ENCODE measurements around the gene CLMP.
"Not testable (repeated sequence)": the region's sequence is repeated elsewhere in the genome, so short reads cannot be mapped to it uniquely, and the experiment has no call there.

The CLMP gene

DNA sequence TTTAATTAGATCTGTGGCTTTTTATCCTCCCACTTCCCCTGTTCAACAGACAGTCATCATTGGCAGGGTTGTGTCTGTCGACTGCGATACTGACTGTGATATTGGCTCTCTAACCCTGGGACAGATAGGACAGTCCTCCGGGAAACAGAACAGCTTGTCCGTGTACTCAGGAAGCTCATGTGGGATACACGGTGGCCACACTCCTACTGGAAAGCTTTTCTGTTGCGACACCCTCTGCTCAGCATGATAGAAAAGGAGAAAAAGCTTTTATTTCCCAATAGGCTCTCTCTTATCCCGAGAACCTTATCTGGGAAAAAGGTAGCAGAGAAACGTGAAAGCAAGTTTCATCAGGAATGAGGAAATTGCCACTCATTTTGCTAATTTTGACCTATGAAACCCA, 72.7 kb downstream of the CLMP start:
- Histone ChIP-seq H3K27me3 (ENCODE audit: control insufficient read depth in 1 of 2, insufficient read depth in 2 of 2, low read length in 2 of 2) (no peaks in the 10 kb centered on the region), H3K9me3 (ENCODE audit: low read length) (no peaks in the 10 kb centered on the region), H3K9ac (ENCODE audit: low read length) (no peak overlapping the region), H3K4me3 (ENCODE audit: low read depth in 1 of 2, low read length in 2 of 2) (no peak overlapping the region), H3K27ac (ENCODE audit: low read depth, low read length) (no peak overlapping the region), H3K4me1 (ENCODE audit: insufficient read depth, low read length) (peaks cover 5% of the 10 kb centered on the region), H3K36me3 (ENCODE audit: insufficient read depth, low read length) (no peaks in the 10 kb centered on the region)

DNA sequence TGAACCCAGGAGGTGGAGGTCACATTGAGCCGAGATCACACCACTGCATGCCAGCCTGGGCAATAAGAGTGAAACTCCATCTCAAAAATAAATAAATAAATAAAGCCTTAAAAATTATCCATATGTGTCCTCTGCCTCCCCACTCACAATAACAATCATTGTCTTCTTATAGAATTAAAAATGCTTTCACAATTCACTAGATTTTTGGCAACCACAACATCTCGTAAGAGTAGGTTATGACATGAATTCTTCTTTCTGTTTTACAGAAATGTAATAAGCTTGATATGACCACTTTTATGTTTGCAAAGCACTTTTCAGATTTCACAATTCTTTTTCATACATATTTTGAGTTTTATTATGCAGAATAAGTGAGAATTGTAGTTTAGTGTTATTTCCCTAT, 78.6 kb downstream of the CLMP start:
- H3K36me3 ChIP-seq (ENCODE audit: insufficient read depth, low read length), result peaks cover 5% of the 10 kb centered on the region
- peaks cover 5% of the 10 kb centered on the region for H3K9me3 ChIP-seq (ENCODE audit: low read length)
- H3K27ac ChIP-seq (ENCODE audit: low read depth, low read length), result no peak overlapping the region
- H3K4me3 ChIP-seq (ENCODE audit: low read depth in 1 of 2, low read length in 2 of 2), result no peak overlapping the region
- H3K4me1 ChIP-seq (ENCODE audit: insufficient read depth, low read length), result peaks cover 18% of the 10 kb centered on the region
- no peaks in the 10 kb centered on the region for H3K27me3 ChIP-seq (ENCODE audit: control insufficient read depth in 1 of 2, insufficient read depth in 2 of 2, low read length in 2 of 2)
- no peak overlapping the region for H3K9ac ChIP-seq (ENCODE audit: low read length)

DNA sequence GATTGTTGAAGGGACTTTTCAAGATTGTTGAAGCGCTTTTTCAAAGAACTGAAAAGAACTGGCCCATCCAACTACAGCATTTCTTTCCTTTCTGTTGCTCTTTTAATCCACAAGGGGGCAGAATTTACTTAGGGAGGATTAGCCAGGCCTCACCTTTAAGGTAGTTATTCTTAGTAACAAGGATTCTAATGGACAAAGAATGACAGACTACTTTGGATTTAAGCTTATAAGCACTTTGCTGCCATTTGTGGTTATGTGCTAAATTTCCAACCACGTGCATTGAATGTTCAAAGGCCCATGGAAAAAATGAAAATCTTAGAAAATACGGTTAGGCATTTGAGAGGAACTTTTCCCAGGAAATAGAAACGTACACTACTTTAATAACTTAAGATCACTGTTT, 83.6 kb downstream of the CLMP start:
- no peak overlapping the region for H3K9ac ChIP-seq (ENCODE audit: low read length)
- H3K4me1 ChIP-seq (ENCODE audit: insufficient read depth, low read length), result peaks cover 28% of the 10 kb centered on the region
- peaks cover 5% of the 10 kb centered on the region for H3K36me3 ChIP-seq (ENCODE audit: insufficient read depth, low read length)
- H3K4me3 ChIP-seq (ENCODE audit: low read depth in 1 of 2, low read length in 2 of 2), result no peak overlapping the region
- H3K27ac ChIP-seq (ENCODE audit: low read depth, low read length), result no peak overlapping the region
- peaks cover 5% of the 10 kb centered on the region for H3K9me3 ChIP-seq (ENCODE audit: low read length)
- H3K27me3 ChIP-seq (ENCODE audit: control insufficient read depth in 1 of 2, insufficient read depth in 2 of 2, low read length in 2 of 2), result no peaks in the 10 kb centered on the region

DNA sequence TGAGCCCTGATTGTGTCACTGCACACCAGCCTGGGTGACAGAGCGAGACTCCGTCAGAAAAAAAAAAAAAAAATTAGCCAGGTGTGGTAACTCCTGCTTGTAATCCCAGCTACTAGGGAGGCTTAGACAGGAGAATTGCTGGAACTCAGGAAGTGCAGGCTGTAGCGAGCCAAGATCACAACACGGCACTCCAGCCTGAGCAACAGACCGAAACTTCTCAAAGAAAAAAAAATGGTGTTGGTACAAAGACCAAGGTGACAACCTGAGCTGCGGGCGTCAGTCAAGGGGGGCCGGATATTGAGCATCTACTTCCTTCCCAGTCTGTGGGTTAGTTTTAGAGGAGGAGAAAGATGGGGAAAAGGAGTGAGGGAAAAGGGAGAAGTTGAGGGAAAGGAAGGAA, 84.7 kb downstream of the CLMP start:
- Histone ChIP-seq H3K9ac (ENCODE audit: low read length) (no peak overlapping the region), H3K36me3 (ENCODE audit: insufficient read depth, low read length) (peaks cover 5% of the 10 kb centered on the region), H3K4me1 (ENCODE audit: insufficient read depth, low read length) (peaks cover 38% of the 10 kb centered on the region), H3K9me3 (ENCODE audit: low read length) (no peaks in the 10 kb centered on the region), H3K27ac (ENCODE audit: low read depth, low read length) (no peak overlapping the region), H3K27me3 (ENCODE audit: control insufficient read depth in 1 of 2, insufficient read depth in 2 of 2, low read length in 2 of 2) (no peaks in the 10 kb centered on the region), H3K4me3 (ENCODE audit: low read depth in 1 of 2, low read length in 2 of 2) (no peak overlapping the region)

DNA sequence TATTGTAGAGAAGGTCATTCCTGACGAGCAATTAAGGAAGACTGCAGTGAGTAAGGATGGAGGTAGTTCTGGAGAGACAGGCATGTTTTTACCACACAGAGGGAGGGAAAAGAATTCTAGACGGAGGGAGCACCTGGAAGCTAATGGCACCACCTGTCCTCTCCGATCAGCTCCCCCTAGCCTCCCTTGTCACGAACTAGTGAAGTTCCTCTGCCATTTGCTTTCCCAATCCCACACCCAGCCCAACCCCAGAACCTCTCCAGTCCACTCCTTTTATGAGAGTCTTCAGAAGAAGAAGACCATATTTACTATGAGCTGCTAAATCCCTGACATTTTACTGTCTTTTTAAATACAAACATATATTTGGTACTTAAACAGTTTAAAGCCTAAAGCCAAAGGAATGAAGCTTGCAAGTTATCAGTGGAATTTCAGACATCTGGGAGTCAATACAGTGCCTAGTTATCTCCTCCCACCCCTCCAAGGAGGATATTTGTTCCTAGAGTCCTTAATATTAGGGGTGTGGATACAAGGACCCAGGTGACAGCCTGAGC, 87.0 kb downstream of the CLMP start:
- Histone ChIP-seq H3K9ac (ENCODE audit: low read length) (no peak overlapping the region), H3K9me3 (ENCODE audit: low read length) (no peaks in the 10 kb centered on the region), H3K36me3 (ENCODE audit: insufficient read depth, low read length) (peaks cover under 1% of the 10 kb centered on the region), H3K4me3 (ENCODE audit: low read depth in 1 of 2, low read length in 2 of 2) (no peak overlapping the region), H3K4me1 (ENCODE audit: insufficient read depth, low read length) (peaks cover 47% of the 10 kb centered on the region), H3K27me3 (ENCODE audit: control insufficient read depth in 1 of 2, insufficient read depth in 2 of 2, low read length in 2 of 2) (no peaks in the 10 kb centered on the region), H3K27ac (ENCODE audit: low read depth, low read length) (no peak overlapping the region)

DNA sequence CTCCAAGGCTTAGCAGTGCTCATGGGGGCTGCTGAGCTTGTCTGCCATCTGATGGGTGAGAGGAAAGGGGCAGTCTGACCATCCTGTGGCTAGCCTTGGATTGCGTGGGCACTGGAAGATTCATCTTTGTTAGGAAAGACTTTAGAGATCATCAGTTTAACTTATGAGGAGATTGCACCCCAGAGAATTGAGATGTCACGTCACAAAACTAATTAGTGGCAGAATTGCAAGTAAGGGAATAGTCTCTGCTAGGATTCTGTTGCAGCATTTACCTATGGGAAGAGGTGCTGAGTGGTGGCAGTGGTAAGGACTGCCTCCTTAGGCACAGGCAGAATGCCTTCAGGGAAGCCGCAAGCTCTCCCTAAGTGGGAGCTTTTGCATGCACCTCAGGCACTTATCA, 90.4 kb downstream of the CLMP start:
- H3K27ac ChIP-seq (ENCODE audit: low read depth, low read length), result peak overlapping the region; percentile 10
- H3K36me3 ChIP-seq (ENCODE audit: insufficient read depth, low read length), result no peaks in the 10 kb centered on the region
- H3K9ac ChIP-seq (ENCODE audit: low read length), result no peak overlapping the region
- peaks cover 65% of the 10 kb centered on the region for H3K4me1 ChIP-seq (ENCODE audit: insufficient read depth, low read length)
- no peaks in the 10 kb centered on the region for H3K9me3 ChIP-seq (ENCODE audit: low read length)
- H3K4me3 ChIP-seq (ENCODE audit: low read depth in 1 of 2, low read length in 2 of 2), result no peak overlapping the region
- H3K27me3 ChIP-seq (ENCODE audit: control insufficient read depth in 1 of 2, insufficient read depth in 2 of 2, low read length in 2 of 2), result no peaks in the 10 kb centered on the region

DNA sequence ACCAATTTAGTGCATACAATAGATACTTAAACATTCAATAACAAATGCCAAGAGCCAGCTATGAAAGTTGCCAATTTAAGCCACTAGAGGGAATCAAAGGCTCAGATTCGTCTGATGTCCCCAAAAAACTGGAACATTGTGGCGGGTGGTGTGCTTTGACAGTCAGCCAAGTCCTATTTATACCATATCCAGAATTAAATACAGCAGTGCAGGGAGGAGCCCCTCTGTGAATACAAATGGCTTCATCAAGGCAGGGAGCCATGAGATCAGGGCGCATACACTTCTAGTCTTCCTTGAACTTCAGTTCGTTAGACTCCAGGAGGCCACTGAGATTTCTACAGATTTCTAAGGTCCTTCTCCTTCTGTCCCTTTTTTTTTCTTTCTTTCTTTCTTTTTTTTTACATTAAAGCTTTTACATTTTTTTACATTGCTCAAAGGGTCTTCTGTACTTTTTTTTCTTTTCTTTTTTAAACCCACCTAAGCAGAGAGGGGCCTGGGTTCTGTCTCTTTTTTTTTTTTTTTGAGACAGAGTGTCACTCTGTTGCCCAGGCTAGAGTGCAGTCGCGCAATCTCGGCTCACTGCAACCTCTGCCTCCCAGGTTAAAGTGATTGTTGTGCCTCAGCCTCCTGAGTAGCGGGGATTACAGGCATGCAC, 91.6 kb downstream of the CLMP start:
- H3K9ac ChIP-seq (ENCODE audit: low read length), result no peak overlapping the region

DNA sequence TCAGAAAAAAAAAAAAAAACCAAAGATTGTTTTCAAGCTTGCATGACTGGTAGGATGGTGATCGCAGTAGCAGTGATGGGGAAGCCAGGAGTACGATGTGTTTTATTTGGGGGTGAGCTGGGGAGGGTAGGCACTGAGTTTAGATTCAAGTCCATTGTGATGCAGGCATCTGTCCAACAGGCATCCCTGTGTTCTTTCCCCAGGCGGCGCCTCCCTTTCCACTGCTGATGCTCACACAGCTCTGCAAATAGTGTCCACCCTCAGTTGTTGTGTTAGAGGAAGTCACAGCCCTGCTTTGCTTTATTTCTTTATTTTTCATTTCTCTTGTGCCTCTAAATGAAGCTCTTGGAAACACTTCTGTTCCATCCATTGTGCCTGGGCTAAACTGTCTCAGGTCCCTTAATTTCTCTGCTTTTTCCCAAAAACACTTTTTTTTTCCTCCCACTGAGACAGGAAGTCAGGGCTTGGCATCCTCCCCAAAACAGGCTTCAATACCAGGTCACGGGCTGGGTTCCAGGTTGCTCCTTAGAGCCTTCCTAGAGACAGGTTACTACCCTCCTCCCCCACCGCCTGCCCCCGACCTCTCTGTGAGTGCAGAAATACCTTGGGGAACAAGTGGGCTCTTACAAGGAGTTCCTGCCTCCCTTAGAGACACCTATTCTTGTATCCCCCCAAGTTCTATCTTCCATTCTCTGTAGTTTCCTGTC, 94.5 kb downstream of the CLMP start:
- peaks cover 22% of the 10 kb centered on the region for H3K36me3 ChIP-seq (ENCODE audit: insufficient read depth, low read length)
- peak overlapping the region; percentile 44 for H3K27ac ChIP-seq (ENCODE audit: low read depth, low read length)
- H3K4me1 ChIP-seq (ENCODE audit: insufficient read depth, low read length), result peaks cover 54% of the 10 kb centered on the region
- H3K4me3 ChIP-seq (ENCODE audit: low read depth in 1 of 2, low read length in 2 of 2), result no peak overlapping the region
- H3K27me3 ChIP-seq (ENCODE audit: control insufficient read depth in 1 of 2, insufficient read depth in 2 of 2, low read length in 2 of 2), result no peaks in the 10 kb centered on the region
- no peaks in the 10 kb centered on the region for H3K9me3 ChIP-seq (ENCODE audit: low read length)
- no peak overlapping the region for H3K9ac ChIP-seq (ENCODE audit: low read length)

More for the DNA sequence above, 91.6 kb downstream of the CLMP start:
- H3K27me3 ChIP-seq (ENCODE audit: control insufficient read depth in 1 of 2, insufficient read depth in 2 of 2, low read length in 2 of 2), result no peaks in the 10 kb centered on the region
- peak overlapping the region; percentile 27 for H3K27ac ChIP-seq (ENCODE audit: low read depth, low read length)
- H3K9me3 ChIP-seq (ENCODE audit: low read length), result no peaks in the 10 kb centered on the region
- no peaks in the 10 kb centered on the region for H3K36me3 ChIP-seq (ENCODE audit: insufficient read depth, low read length)
- peak overlapping the region in 1 of 2 donors; percentile 8 for H3K4me3 ChIP-seq (ENCODE audit: low read depth in 1 of 2, low read length in 2 of 2)
- peaks cover 72% of the 10 kb centered on the region for H3K4me1 ChIP-seq (ENCODE audit: insufficient read depth, low read length)

DNA sequence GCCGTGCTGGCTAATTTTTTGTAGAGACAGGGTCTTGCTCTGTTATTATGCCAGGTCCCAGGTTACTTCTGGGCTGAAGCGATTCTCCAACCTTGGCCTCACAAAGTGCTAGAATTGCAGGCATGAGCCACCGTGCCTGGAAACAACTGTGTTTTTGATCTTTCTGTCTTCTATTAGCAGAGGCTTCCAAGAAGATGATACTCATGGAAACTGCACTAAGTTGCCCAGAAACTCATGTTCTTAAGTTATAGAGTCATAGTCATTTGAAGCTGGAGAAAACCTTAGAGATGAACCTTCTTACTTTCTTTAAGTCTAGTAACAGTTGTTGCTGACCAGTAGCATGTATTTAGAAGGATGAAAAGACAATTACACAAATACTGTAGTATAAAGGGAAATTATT, 96.1 kb downstream of the CLMP start:
- Histone ChIP-seq H3K9ac (ENCODE audit: low read length) (no peak overlapping the region), H3K4me3 (ENCODE audit: low read depth in 1 of 2, low read length in 2 of 2) (no peak overlapping the region), H3K27ac (ENCODE audit: low read depth, low read length) (no peak overlapping the region), H3K27me3 (ENCODE audit: control insufficient read depth in 1 of 2, insufficient read depth in 2 of 2, low read length in 2 of 2) (no peaks in the 10 kb centered on the region), H3K9me3 (ENCODE audit: low read length) (no peaks in the 10 kb centered on the region), H3K36me3 (ENCODE audit: insufficient read depth, low read length) (peaks cover 31% of the 10 kb centered on the region), H3K4me1 (ENCODE audit: insufficient read depth, low read length) (peaks cover 44% of the 10 kb centered on the region)

DNA sequence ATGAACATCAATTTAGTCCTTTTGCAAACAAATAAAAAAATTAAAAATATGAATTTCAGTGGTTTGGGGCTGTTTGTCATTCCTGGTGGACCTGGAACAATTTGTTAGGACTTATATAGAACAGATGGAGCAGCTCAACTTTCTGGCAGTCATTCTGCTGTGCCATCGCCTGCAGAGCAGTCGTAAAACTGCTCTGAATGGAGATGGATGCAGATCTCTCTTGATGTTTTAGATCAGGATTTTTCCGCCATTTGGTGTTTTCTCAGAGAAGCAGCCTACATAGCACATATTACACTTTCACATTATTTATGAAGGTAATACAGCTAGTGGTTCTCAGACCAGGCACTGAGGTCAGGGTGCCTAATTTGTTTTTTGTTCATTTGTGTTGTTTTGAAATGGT, 101.3 kb downstream of the CLMP start:
- Histone ChIP-seq H3K4me1 (ENCODE audit: insufficient read depth, low read length) (peaks cover 5% of the 10 kb centered on the region), H3K4me3 (ENCODE audit: low read depth in 1 of 2, low read length in 2 of 2) (no peak overlapping the region), H3K27me3 (ENCODE audit: control insufficient read depth in 1 of 2, insufficient read depth in 2 of 2, low read length in 2 of 2) (no peaks in the 10 kb centered on the region), H3K9ac (ENCODE audit: low read length) (no peak overlapping the region), H3K36me3 (ENCODE audit: insufficient read depth, low read length) (peaks cover 35% of the 10 kb centered on the region), H3K9me3 (ENCODE audit: low read length) (no peaks in the 10 kb centered on the region), H3K27ac (ENCODE audit: low read depth, low read length) (no peak overlapping the region)

DNA sequence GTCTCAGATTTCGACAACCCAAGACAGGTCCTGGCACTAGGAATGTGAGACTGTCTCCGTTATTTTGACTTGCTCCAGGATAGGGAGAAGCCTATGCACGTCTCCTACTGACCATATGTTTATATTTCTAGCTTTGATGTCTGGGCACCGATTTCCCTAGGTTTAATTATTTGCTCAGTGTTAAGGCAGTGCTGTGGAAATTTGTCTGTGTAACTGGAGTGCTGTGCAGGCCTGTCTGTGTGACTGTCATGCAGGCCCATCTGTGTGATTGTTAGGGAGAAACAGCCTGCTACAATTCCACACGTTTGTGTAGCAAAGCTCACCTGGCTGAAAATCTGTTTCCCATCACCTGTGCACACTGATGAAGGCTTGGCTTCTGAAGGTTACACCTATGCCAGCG, 103.5 kb downstream of the CLMP start:
- H3K27ac ChIP-seq (ENCODE audit: low read depth, low read length), result no peak overlapping the region
- peaks cover 5% of the 10 kb centered on the region for H3K4me1 ChIP-seq (ENCODE audit: insufficient read depth, low read length)
- H3K9me3 ChIP-seq (ENCODE audit: low read length), result no peaks in the 10 kb centered on the region
- no peaks in the 10 kb centered on the region for H3K27me3 ChIP-seq (ENCODE audit: control insufficient read depth in 1 of 2, insufficient read depth in 2 of 2, low read length in 2 of 2)
- no peak overlapping the region for H3K4me3 ChIP-seq (ENCODE audit: low read depth in 1 of 2, low read length in 2 of 2)
- H3K9ac ChIP-seq (ENCODE audit: low read length), result no peak overlapping the region
- peaks cover 22% of the 10 kb centered on the region for H3K36me3 ChIP-seq (ENCODE audit: insufficient read depth, low read length)

DNA sequence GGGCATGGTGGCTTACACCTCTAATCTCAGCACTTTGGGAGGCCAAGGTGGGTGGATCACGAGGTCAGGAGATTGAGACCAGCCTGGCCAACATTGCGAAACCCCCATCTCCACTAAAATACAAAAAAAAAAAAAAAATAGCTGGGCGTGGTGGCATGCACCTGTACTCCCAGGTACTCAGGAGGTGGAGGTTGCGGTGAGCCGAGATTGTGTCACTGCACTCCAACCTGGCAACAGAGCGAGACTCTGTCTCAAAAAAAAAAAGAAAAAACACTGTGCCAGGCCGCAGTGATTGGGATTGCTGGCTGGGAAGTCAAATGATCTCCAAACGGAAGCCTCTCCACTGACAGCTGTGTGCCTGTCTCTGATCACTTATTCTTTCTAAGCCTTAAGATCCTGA, 104.9 kb downstream of the CLMP start:
- H3K4me1 ChIP-seq (ENCODE audit: insufficient read depth, low read length); H3K27ac ChIP-seq (ENCODE audit: low read depth, low read length); H3K9me3 ChIP-seq (ENCODE audit: low read length); H3K27me3 ChIP-seq (ENCODE audit: control insufficient read depth in 1 of 2, insufficient read depth in 2 of 2, low read length in 2 of 2); H3K9ac ChIP-seq (ENCODE audit: low read length); H3K4me3 ChIP-seq (ENCODE audit: low read depth in 1 of 2, low read length in 2 of 2); H3K36me3 ChIP-seq (ENCODE audit: insufficient read depth, low read length): not testable (repeated sequence)
